NCI-H128 (cell line): Measurements from ENCODE around the gene DSPP.

ENCODE experiments used
- DNase-seq: peaks from one replicate; lab custom pipeline; 2025; ENCODE audit not compliant: unreplicated experiment; lab: John Stamatoyannopoulos, UW

Gene DSPP

DNA sequence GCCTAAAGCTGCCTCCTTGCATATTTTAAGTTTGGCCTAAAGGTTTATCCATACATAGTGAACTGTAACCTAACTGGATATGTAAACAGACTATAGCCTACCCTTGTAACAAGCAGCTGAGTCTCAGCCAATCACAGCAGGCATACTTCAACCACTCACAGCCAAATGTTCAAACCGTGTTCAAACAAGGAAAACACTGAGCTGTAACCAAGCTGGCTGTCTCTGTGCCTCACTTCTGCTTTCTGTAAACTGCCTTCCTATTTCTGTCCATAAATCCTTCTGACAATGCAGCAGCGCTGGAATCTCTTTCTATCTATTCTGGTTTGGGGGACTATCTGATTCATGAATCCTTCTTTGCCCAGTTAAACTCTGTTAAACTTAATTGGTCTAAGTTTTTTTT, 16.4 kb downstream of the DSPP start:
- DNase-seq = no peak

DNA sequence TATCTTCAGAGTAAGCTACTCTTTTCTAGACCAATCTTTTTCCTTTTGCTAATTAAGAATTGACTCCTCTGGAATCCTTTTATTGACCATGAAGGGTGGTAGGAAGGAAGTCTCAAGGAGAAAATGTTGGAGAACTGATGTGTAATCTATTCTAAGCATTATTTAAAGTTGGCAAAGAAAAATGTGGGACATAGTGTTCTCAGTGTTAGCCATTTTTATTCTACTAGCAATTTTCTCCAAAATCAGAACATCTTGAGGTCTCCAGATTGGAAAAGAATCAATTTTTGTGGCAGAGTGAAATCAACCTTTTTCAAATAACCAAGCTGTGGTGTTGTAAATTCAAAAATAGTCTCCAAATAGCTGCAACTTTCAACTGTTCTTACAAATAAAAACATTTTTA, 23.3 kb downstream of the DSPP start:
- DNase-seq = no peak

DNA sequence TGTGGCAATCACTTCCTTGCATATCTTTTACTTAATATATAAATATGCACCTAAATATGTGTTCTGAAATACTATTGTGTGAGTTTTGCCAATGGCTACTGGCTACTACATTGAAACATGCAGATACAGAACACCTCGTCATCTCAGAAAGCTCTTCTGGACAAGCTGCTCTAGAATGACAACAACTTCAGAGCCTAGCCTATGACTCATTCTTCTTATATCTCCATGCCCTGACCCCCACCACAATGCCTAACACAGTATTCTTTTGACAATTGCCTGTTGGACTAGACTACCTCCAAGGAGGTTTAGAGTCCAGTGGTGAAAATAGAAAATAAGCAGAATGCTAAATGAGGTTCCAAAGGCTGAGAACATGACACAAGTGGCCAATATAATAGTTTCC, 24.1 kb downstream of the DSPP start:
- DNase-seq = no peak

DNA sequence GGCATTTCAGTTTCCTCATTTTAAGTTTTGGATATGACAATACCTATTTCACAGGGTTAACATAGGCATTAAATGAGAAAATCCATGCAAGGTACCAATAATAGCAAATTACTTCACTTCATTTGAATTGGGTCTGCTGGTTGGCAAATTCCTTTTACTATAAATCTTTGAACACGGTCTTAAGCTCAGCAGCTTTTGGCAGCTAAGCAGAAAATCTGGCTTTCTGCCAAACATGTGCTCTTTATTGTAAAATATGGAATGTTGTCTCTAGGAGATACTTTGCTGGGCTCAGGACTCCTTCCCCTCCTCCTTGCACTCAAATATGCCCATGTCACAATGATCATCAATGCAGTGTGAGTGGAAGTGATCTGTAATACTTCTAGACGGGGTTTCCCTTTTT, 24.9 kb downstream of the DSPP start:
- no peak for DNase-seq

DNA sequence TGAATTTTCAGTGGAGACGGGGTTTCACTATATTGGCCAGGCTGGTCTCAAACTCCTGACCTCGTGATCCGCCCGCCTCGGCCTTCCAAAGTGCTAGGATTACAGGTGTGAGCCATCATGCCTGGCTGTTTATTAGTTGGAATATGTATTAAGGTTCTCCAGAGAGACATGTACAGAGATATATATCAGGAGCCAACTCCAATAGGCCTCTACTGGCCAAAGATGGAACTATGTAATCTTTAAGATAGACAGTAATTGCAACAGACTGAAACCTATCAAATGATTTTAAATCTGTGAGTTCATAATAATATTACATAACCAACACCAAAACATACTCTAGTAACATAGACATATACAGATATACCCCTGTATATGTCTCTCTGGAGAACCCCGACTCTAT, 36.0 kb downstream of the DSPP start:
- DNase-seq = no peak

DNA sequence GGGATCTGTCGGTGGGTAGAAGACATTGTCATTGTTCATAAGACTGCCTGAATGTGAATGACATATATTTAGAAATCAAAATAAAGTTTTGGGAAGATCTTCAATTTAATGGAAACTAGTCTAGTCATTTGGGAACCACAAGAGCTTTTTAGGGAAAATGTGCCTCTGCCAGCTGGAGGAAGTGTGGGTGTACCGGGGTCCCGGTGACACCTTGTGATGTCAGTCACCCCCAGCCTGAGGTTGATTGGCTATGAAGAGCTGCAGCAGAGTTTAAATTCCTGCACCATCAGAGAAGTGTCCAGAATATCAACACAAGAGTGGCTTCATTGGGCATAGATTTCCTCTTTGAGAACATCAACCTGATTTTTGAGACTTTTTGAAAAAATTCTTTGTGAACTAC, 41.7 kb downstream of the DSPP start, which contains the start of gene DMP1:
Gene DMP1 (plus strand): TSS at position 301 of the 400 bp plus-strand sequence. CDS start 6,213 bp downstream, outside the sequence.
- no peak for DNase-seq

DNA sequence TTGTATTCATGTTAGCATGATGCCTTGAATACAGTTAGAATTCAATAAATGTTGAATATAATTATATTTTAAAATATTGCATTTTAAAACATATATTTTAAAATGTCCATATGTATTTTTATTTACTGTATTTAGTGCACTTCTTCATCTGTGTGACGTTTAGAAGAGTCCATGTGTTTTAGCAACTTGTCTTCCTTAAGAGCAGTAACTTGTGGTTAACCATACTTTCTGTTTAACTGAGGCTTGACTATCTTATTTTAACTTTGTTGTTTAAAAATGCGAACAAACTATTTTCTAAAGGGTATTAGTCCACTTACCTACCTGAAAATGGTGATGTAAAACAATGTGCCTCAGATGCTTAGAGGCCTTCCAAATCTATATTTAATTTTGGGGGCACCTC, 42.6 kb downstream of the DSPP start:
- DNase-seq = no peak

DNA sequence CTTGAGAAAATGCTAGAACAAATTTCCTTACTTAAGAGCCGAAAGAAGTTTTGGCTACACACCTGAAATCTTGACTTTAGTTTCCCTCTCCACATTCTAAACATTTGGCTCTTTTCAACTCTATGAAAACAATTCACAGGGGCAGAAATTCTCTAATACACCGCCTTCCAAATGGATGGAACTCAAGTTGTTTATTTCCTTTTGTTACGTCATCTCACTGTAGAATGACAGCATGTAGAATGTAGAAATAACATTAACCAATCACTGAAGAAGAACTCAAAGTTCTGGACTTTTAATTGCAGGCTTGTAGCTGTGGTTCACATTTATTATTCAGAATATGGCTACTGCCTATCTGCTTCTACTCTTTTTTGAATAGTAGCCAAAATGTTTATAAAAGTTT, 43.6 kb downstream of the DSPP start:
- DNase-seq = no peak

DNA sequence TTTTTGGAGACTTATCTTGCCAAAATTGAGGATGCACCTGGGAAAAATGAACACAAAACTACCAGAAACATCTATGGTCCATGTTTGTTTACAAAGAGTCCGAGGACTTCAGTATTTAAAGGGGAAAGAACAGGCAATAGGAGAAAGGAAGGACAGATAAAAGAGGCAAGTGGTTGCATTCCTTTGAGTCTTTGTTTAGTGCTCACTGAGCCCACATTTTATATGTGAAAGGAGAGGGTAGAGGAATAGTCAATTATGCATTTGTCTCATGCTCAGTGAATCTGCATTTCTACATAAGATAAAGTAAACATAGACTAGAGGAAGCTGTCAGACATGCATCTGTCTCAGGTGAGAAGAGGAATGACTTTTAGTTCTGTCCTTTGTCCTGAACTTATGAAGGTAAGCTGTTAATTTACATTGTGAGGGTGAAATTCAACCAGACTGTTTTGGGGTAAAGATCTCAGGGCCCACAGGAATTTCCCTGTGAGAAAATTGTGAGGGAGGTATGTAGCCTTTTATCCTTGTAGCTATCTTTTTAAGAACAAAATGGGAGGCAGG, 46.2 kb downstream of the DSPP start:
- DNase-seq = no peak

DNA sequence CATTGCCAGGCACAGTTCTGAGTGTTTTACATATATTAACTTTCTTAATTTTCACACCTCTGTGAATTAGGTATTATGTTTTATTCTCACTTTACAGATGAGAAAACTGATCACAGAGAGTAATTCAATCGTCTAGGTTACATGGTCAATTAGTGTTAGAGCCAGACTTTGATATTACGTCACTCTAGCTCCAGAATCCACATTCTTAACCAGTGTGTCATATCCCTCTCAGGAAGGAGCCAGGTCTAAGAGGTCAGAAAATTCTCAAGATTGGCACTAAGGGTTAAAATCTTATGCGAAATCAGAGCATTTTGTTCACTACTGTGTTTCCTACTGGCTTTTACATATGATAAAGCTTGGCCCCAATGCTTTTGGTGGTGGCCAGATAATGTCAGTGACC, 49.2 kb downstream of the DSPP start:
- DNase-seq = no peak

DNA sequence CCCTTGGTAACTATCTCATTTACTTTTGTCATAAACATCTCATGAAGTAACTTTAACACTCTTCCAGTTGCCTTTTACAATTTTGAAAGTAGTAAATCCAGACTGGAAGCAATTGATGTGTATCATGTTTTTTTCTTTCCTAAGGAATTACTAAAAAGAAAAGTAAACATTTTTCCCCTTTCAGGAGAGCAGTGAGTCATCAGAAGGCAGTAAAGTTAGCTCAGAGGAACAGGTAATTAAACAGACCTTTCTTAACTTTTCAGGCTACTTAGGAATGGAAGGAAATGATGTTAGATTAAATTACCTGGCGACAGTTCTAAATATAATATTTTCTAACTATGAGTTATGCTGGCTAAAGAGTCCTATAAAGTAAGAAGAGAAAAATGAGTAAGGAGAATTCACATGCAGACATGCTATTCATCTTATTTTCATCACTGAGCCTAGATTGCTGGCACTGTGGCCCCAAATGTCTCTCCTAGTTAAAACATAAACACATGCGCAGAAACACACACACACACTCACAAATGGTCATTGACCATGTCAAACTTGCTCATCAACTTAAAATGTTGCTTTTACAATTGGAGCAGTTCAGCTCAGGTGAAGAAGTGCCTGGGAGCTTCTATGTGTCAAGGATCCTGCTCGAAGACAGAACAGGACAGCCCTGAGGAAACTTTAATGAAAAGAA, 51.1 kb downstream of the DSPP start:
- DNase-seq = no peak

DNA sequence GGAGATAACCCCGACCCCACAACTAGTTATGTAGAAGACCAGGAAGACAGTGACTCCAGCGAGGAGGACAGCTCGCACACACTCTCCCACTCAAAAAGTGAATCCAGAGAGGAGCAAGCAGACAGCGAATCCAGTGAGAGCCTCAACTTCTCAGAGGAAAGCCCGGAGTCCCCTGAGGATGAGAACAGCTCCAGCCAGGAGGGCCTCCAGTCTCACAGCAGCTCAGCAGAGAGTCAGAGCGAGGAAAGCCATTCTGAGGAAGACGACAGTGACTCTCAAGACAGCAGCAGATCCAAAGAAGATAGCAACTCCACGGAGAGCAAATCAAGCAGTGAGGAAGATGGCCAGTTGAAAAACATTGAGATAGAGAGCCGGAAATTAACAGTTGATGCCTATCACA, 54.5 kb downstream of the DSPP start:
- no peak for DNase-seq
